ENCODE measurements around the gene TP53RK.

TP53RK gene

GRCh38 chr20:46646659-46647380 lies 42.4 kb downstream of the TP53RK start (continued):
- TF ChIP-seq ZNF544 (tag by site-specific recombination; IDR thresholded peaks at IDR 0.05) (no peak), YY2 (tag by site-specific recombination; IDR thresholded peaks at IDR 0.05) (no peak), ZNF791 (tag by site-specific recombination; IDR thresholded peaks at IDR 0.05) (no peak)

GRCh38 chr20:46646122-46646521 lies 43.1 kb downstream of the TP53RK start:
- TF ChIP-seq REPIN1 (tag by site-specific recombination; IDR thresholded peaks at IDR 0.05; ENCODE audit: low read depth) (no peak), PBX3 (CRISPR knock-in tag; IDR thresholded peaks at IDR 0.05) (no peak), ZNF501 (tag by site-specific recombination; IDR thresholded peaks at IDR 0.05) (no peak), ZNF548 (tag by site-specific recombination; IDR thresholded peaks at IDR 0.05) (no peak)
- ChIA-PET POLR2A (no interaction called here), CTCF (interaction anchor here (0.6 to 1.3 kb wide), 4 partner anchors 35 to 68 kb away, joined by 3 to 4 read pairs (median 3); no protein-coding TSS in a partner anchor)
- Histone ChIP-seq H3K36me3 (ENCODE audit: control insufficient read depth in 2 of 2, insufficient read depth in 1 of 2, low read length in 2 of 2) (no peaks in the 10 kb centered on the region), H3K4me1 (ENCODE audit: control insufficient read depth, insufficient read depth, low read length) (no peaks in the 10 kb centered on the region), H3K27ac (ENCODE audit: extremely low read depth, low read depth, low read length) (no peak overlapping the region), H3K4me3 (ENCODE audit: low read depth, low read length) (no peak overlapping the region), H3K9me3 (ENCODE audit: control insufficient read depth, insufficient read depth, low read depth, low read length) (no peaks in the 10 kb centered on the region)

GRCh38 chr20:46644733-46645132 lies 44.5 kb downstream of the TP53RK start:
- no peaks in the 10 kb centered on the region for H3K9me3 ChIP-seq (ENCODE audit: control insufficient read depth, insufficient read depth, low read depth, low read length)
- no peaks in the 10 kb centered on the region for H3K4me1 ChIP-seq (ENCODE audit: control insufficient read depth, insufficient read depth, low read length)
- TF ChIP-seq BCL11A (tag by site-specific recombination; IDR thresholded peaks at IDR 0.05; ENCODE audit: low read depth) (no peak), PBX3 (CRISPR knock-in tag; IDR thresholded peaks at IDR 0.05) (no peak), ZNF133 (tag by site-specific recombination; IDR thresholded peaks at IDR 0.05) (no peak), ZNF571 (tag by site-specific recombination; IDR thresholded peaks at IDR 0.05) (no peak), ZNF514 (tag by site-specific recombination; IDR thresholded peaks at IDR 0.05) (no peak), KLF16 (tag by site-specific recombination; IDR thresholded peaks at IDR 0.05) (no peak), WT1 (tag by site-specific recombination; IDR thresholded peaks at IDR 0.05) (no peak), ZNF558 (tag by site-specific recombination; IDR thresholded peaks at IDR 0.05) (no peak), ZNF449 (tag by site-specific recombination; IDR thresholded peaks at IDR 0.05) (no peak), ZNF426 (tag by site-specific recombination; IDR thresholded peaks at IDR 0.05) (no peak)
- CTCF ChIA-PET = interaction anchor here (1.3 kb wide), 1 partner anchor 37 kb away, joined by 3 read pairs; no protein-coding TSS in a partner anchor
- H3K27ac ChIP-seq (ENCODE audit: extremely low read depth, low read depth, low read length) = no peak overlapping the region
- H3K36me3 ChIP-seq (ENCODE audit: control insufficient read depth in 2 of 2, insufficient read depth in 1 of 2, low read length in 2 of 2) = no peaks in the 10 kb centered on the region
- POLR2A ChIA-PET = no interaction called here
- no peak overlapping the region for H3K4me3 ChIP-seq (ENCODE audit: low read depth, low read length)

GRCh38 chr20:46644160-46644559 lies 45.1 kb downstream of the TP53RK start:
- CTCF ChIA-PET = no interaction called here
- no peaks in the 10 kb centered on the region for H3K36me3 ChIP-seq (ENCODE audit: control insufficient read depth in 2 of 2, insufficient read depth in 1 of 2, low read length in 2 of 2)
- H3K9me3 ChIP-seq (ENCODE audit: control insufficient read depth, insufficient read depth, low read depth, low read length) = no peaks in the 10 kb centered on the region
- H3K27ac ChIP-seq (ENCODE audit: extremely low read depth, low read depth, low read length) = no peak overlapping the region
- H3K4me1 ChIP-seq (ENCODE audit: control insufficient read depth, insufficient read depth, low read length) = no peaks in the 10 kb centered on the region
- POLR2A ChIA-PET = no interaction called here
- TF ChIP-seq ZNF792 (tag by site-specific recombination; IDR thresholded peaks at IDR 0.05) = no peak
- H3K4me3 ChIP-seq (ENCODE audit: low read depth, low read length) = no peak overlapping the region
